ENCODE results near the gene HLA-E.

GRCh38 chr6:30542915-30543314 is 53.6 kb downstream of the HLA-E start:
- no peak for TF ChIP-seq CTCF (IDR thresholded peaks at IDR 0.05)
- no peak for TF ChIP-seq POLR2A (IDR thresholded peaks at IDR 0.05)
- no peak for TF ChIP-seq EP300 (IDR thresholded peaks at IDR 0.05)

Data from sigmoid colon (tissue), 4 donors.